Liver (tissue), 9 donors: Measurements from ENCODE around the gene PPP4C. TPM values are rescaled to one million over a fixed set of nuclear protein-coding genes. Genes with fewer than 3 reads are reported as not detected.
A peak's percentile ranks its signal among the peaks of the same experiment; 100 is the strongest.

ENCODE experiments used
- DNase-seq: peaks from one replicate; pipeline ENCODE4 v3.0.0-alpha.2; 2017; ENCODE audit warnings: low spot score
- H3K27ac ChIP-seq, 2 donors: one replicate each; pipeline ENCODE4 v1.7.0; 2013; ENCODE audit warnings: inconsistent platforms in 2 of 2, low read length in 2 of 2, control low read depth in 1 of 2, low read depth in 1 of 2, mild to moderate bottlenecking in 1 of 2
- H3K27me3 ChIP-seq, 4 donors: one replicate each; pipeline versions ENCODE4 v1.6.1 to v1.7.0; 2013; ENCODE audit warnings: low read length in 3 of 4, inconsistent platforms in 1 of 4, mild to moderate bottlenecking in 1 of 4, moderate library complexity in 1 of 4; ENCODE audit not compliant: control insufficient read depth in 4 of 4, insufficient read depth in 4 of 4
- H3K36me3 ChIP-seq, 4 donors: one replicate each; pipeline versions ENCODE4 v1.6.1 to v1.7.0; 2013; ENCODE audit warnings: low read length in 3 of 4, mild to moderate bottlenecking in 3 of 4, low read depth in 1 of 4, moderate library complexity in 1 of 4; ENCODE audit not compliant: control insufficient read depth in 4 of 4, insufficient read depth in 3 of 4
- H3K4me1 ChIP-seq, 4 donors: one replicate each; pipeline versions ENCODE4 v1.6.1 to v1.7.0; 2013; ENCODE audit warnings: low read length in 3 of 4, mild to moderate bottlenecking in 3 of 4, moderate library complexity in 1 of 4; ENCODE audit not compliant: control insufficient read depth in 4 of 4, insufficient read depth in 4 of 4
- H3K4me3 ChIP-seq, 3 donors: one replicate each; pipeline versions ENCODE4 v1.6.1 to v1.7.0; 2013; ENCODE audit warnings: low read length in 3 of 3, control low read depth in 1 of 3, low read depth in 1 of 3, mild to moderate bottlenecking in 1 of 3
- H3K9ac ChIP-seq, 2 donors: one replicate each; pipeline ENCODE4 v1.7.0; 2013; ENCODE audit warnings: low read length in 2 of 2, mild to moderate bottlenecking in 2 of 2, moderate library complexity in 2 of 2, control low read depth in 1 of 2, low read depth in 1 of 2
- H3K9me3 ChIP-seq, 4 donors: one replicate each; pipeline versions ENCODE4 v1.6.1 to v1.7.0; 2013; ENCODE audit warnings: low read length in 3 of 4; ENCODE audit not compliant: control insufficient read depth in 4 of 4
- CTCF ChIP-seq: fragments of 150-350 bp; IDR thresholded peaks from 2 replicates; pipeline ENCODE4 v1.5.1; 2017; ENCODE audit warnings: improper control_type of control experiment, low read depth, low read length; ENCODE audit not compliant: missing input control
- EGR1 ChIP-seq, 2 donors: IDR thresholded peaks; 2 replicates each; pipeline ENCODE4 v1.6.1; 2016 to 2018; ENCODE audit warnings: antibody characterized with exemption in 2 of 2, low read depth in 2 of 2
- FOXA2 ChIP-seq: IDR thresholded peaks from 2 replicates; pipeline ENCODE4 v1.6.1; 2016; ENCODE audit warnings: antibody characterized with exemption
- GABPA ChIP-seq, 2 donors: IDR thresholded peaks in 1 of 2; conservative IDR thresholded peaks in 1 of 2; 2 replicates each; pipeline ENCODE4 v1.6.1; 2016; ENCODE audit warnings: antibody characterized with exemption in 2 of 2, mild to moderate bottlenecking in 1 of 2, moderate library complexity in 1 of 2
- HNF4A ChIP-seq, 2 donors: conservative IDR thresholded peaks; 2 replicates each; pipeline ENCODE4 v1.6.1; 2016; ENCODE audit warnings: antibody characterized with exemption in 2 of 2, mild to moderate bottlenecking in 2 of 2
- HNF4G ChIP-seq: IDR thresholded peaks from 2 replicates; pipeline ENCODE4 v1.6.1; 2016; ENCODE audit warnings: antibody characterized with exemption
- JUND ChIP-seq, 2 donors: IDR thresholded peaks; 2 replicates each; pipeline ENCODE4 v1.6.1; 2016; ENCODE audit warnings: antibody characterized with exemption in 2 of 2
- NR2F2 ChIP-seq: IDR thresholded peaks from 2 replicates; pipeline ENCODE4 v1.6.1; 2016; ENCODE audit warnings: antibody characterized with exemption
- RXRA ChIP-seq, 2 donors: IDR thresholded peaks; 2 replicates each; pipeline ENCODE4 v1.6.1; 2017 to 2018; ENCODE audit warnings: antibody characterized with exemption in 2 of 2, mild to moderate bottlenecking in 1 of 2
- TAF1 ChIP-seq: conservative IDR thresholded peaks from 2 replicates; pipeline ENCODE4 v1.6.1; 2016; ENCODE audit warnings: antibody characterized with exemption, mild to moderate bottlenecking
- YY1 ChIP-seq: IDR thresholded peaks from 2 replicates; pipeline ENCODE4 v1.6.1; 2016; ENCODE audit warnings: antibody characterized with exemption, mild to moderate bottlenecking
- WGBS: extraction: QIAGEN DNeasy Blood & Tissue Kit; methylation state at CpG from one replicate; pipeline ENCODE4 v1.1.7; 2013; 5-methylcytosine and 5-hydroxymethylcytosine counted together
- polyA plus RNA-seq, 2 donors: library from polyadenylated mRNA; stranded (reverse) in 1 of 2; unstranded in 1 of 2; fragments of 200-250 nt in 1 of 2; fragments of >200 nt in 1 of 2; fragmentation: Nextera tagmentation in 1 of 2; extraction: Ambion mirVana in 1 of 2; gene quantifications; one replicate each; pipeline versions ENCODE4 v1.2.1 to v1.2.3, GENCODE V29; 2013 to 2015
- total RNA-seq, 2 donors: library from RNA; depleted of rRNA; stranded (reverse); fragments of >200 nt; gene quantifications; one replicate each; pipeline ENCODE4 v1.2.3, GENCODE V29; 2014
- donor health status: healthy.
- donor health status: healthy.
- donor health status: healthy.
- donor health status: healthy.
- donor health status: healthy.

The PPP4C gene
- total and polyA plus RNA-seq, 4 donors = 49.7 to 79.6 (median 62.5) TPM

GRCh38 chr16:30086291-30087140, 10.7 kb downstream of the PPP4C start (continued):
- TF ChIP-seq TAF1 (no peak), HNF4G (no peak), RXRA (IDR thresholded peaks at IDR 0.05) (no peak), FOXA2 (no peak)

DNA sequence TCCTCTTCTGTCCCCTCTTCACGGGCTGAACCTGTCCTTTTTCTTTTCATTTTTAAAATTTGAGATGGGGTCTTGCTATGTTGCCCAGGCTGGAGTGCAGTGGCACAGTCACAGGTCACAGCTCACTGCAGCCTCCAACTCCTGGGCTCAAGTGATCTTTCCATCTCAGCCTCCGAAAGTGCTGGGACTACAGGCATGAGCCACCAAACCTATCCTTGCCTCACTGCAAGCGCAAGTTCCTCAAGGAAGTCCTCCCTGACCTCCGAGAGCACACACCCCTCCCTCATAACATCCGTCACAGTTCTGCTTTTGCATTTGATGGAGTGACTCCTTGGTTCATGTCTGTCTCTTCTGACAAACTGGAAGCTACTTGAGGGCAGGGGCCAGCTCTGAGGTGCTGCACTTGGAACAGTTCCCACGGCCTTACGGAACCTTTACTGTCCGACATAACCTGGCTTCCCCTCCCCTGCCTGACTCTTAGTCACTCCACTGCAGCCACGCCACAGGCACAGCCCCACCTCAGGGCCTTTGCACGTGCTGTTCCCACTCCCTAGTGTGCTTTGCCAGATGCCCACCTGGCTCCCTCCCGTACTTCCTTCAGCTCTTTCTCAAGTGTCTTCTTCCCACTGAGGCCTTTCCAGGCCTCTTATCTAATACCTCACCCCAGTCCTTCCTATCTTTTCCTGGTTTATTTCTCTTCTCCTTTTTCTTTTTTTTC, 11.5 kb downstream of the PPP4C start:
- no peak overlapping the region for H3K9ac ChIP-seq
- H3K4me3 ChIP-seq = no peak overlapping the region
- H3K36me3 ChIP-seq = peaks cover 23 to 28% (median 25%) of the 10 kb centered on the region in 4 donors
- TF ChIP-seq GABPA (IDR thresholded peaks at IDR 0.05 in 1 of 2, conservative IDR thresholded peaks at IDR 0.05 in 1 of 2) (peak in 1 of 2 donors; percentile 18), CTCF (no peak)
- peaks cover 7 to 21% (median 16%) of the 10 kb centered on the region in 4 donors for H3K4me1 ChIP-seq
- H3K27me3 ChIP-seq = no peaks in the 10 kb centered on the region
- no peak for DNase-seq
- no peak overlapping the region for H3K27ac ChIP-seq
- H3K9me3 ChIP-seq = no peaks in the 10 kb centered on the region
- 90% methylated on average over 11 of the region's 11 CpGs for WGBS

DNA sequence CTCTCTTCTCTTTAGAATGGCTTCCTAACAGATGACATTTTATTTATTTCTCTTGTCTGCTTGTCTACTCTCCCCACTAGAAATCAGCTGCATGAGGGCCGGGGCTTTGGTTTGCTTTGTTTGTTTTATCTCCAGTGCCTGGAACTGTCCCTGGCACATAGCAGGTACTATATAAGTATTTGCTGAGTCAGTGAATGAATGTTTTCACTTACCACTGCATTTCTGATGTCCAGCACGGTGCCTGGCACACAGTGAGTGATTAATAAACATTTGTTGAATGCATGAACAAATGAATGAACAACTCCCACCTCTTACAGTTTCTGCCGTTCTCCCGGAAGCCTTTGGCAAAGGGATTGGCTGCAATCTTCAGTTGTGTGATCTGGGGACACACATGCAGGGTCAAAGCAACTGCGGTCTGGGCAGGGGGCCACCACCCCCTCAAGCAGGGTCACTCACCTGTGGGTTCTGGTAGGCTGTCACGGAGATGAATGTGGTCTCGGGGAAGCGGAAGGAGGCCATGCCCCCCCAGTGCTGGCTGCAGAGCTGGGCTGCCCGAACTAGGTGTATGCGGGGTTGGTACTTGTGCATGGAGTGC, 12.5 kb downstream of the PPP4C start:
- Histone ChIP-seq H3K4me1 (peaks cover 10 to 30% (median 18%) of the 10 kb centered on the region in 4 donors), H3K9ac (no peak overlapping the region), H3K27ac (no peak overlapping the region), H3K4me3 (no peak overlapping the region), H3K9me3 (no peaks in the 10 kb centered on the region), H3K36me3 (peaks cover 14 to 19% (median 17%) of the 10 kb centered on the region in 4 donors), H3K27me3 (no peaks in the 10 kb centered on the region)
- DNase-seq = no peak
- TF ChIP-seq HNF4G = no peak
- TF ChIP-seq FOXA2 = no peak
- no peak for TF ChIP-seq EGR1 (IDR thresholded peaks at IDR 0.05; ENCODE audit: low read depth in 2 of 2)
- no peak for TF ChIP-seq TAF1
- no peak for TF ChIP-seq HNF4A (conservative IDR thresholded peaks at IDR 0.05)
- WGBS = 74% methylated on average over 10 of the region's 10 CpGs

- WGBS = 92% methylated on average over 22 of the region's 22 CpGs
- Histone ChIP-seq H3K4me1 (peaks cover 10 to 30% (median 18%) of the 10 kb centered on the region in 4 donors), H3K4me3 (no peak overlapping the region), H3K9ac (no peak overlapping the region), H3K27me3 (no peaks in the 10 kb centered on the region), H3K9me3 (no peaks in the 10 kb centered on the region), H3K36me3 (peaks cover 8 to 13% (median 10%) of the 10 kb centered on the region in 4 donors), H3K27ac (no peak overlapping the region)
- no peak for TF ChIP-seq CTCF
- no peak for TF ChIP-seq YY1
- no peak for TF ChIP-seq NR2F2
- TF ChIP-seq JUND (IDR thresholded peaks at IDR 0.05) = no peak
- TF ChIP-seq FOXA2 = no peak
- no peak for DNase-seq
These were observed 13.2 kb downstream of the PPP4C start for GRCh38 chr16:30088832-30089624.
